Midbrain (tissue), 1 donor: ENCODE data around the gene MARVELD2.

Experiments used
- DNase-seq: peaks from one replicate; lab custom pipeline; 2025; lab: John Stamatoyannopoulos, UW

Gene MARVELD2

GRCh38 chr5:69492923-69493395, 78.0 kb downstream of the MARVELD2 start:
- DNase-seq = no peak

DNA sequence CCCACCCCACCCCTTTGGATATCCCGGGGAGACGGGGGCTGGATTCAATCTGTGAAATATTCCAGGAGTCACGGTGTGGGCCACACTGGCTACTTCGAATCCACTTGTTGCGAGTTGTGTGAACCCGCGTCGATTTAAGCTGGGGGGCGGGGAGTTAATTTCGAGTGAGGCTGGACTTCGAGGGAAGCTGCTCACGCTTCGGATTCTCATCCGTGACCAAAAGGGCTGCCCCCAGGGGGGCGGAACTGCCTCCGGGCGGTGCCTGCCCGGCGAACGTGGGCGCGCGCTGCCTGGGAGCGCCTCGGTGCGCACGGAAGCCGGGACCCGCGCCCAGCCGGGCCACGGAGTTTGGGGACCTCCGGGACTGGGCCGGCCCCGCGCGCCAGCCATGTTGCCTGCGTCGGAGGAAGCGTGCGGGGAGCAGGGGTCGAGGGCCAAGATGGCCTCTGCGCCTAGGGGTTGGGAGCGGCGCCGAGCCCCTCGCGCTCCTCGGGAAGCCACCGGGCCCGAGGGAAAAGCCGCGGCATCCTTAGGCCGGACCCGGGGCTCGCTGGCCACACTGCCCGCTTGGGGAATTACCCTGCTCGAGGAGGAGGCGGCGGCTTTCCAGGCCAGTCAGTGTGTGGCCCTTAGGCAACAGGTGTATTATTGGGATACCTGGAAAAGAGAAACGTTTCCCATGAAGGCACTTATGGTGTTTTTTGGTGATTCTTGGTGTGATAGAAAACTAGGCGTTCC, 78.6 kb downstream of the MARVELD2 start:
- no peak for DNase-seq
